PC-3 (cell line): ENCODE results near the gene RRAGC. TPM values are rescaled to one million over a fixed set of nuclear protein-coding genes. Genes with fewer than 3 reads are reported as not detected.

ENCODE experiments used
- ATAC-seq: fragments of 200-7000 bp; cut with Tn5 transposase; 2 replicates; pipeline ENCODE4 v1.9.1; 2020; ENCODE audit warnings: mild to moderate bottlenecking, moderate library complexity
- BruUV-seq: library from RNA; stranded (reverse); fragments of 400-500 nt; replicated peaks from 2 replicates; lab custom pipeline; 2021; lab: Mats Ljungman, UMichigan
- CTCF ChIA-PET: fragments of 300-600 bp; sonication (Branson Sonifier 250); formaldehyde crosslinking; loops from one replicate; lab custom pipeline; 2022; ENCODE audit warnings: antibody characterized with exemption; lab: Charles Lee
- POLR2A ChIA-PET: fragments of 300-600 bp; sonication (Branson Sonifier 250); formaldehyde crosslinking; loops from one replicate; lab custom pipeline; 2022; ENCODE audit warnings: antibody characterized with exemption; ENCODE audit not compliant: unreplicated experiment; lab: Charles Lee
- DNase-seq: peaks from one replicate; pipeline ENCODE4 v3.0.0-alpha.2; 2015
- H2AFZ ChIP-seq: fragments of 300-600 bp; sonication (generic); 2 replicates; pipeline ENCODE4 v1.6.0; 2016; ENCODE audit warnings: antibody characterized with exemption, low read length
- H3F3A ChIP-seq: fragments of 300-600 bp; sonication (generic); one replicate; pipeline ENCODE4 v1.6.0; 2017; ENCODE audit warnings: antibody characterized with exemption, low read length, control low read depth, mild to moderate bottlenecking; ENCODE audit not compliant: unreplicated experiment
- H3K27ac ChIP-seq: fragments of 300-600 bp; sonication (generic); 2 replicates; pipeline ENCODE4 v1.5.1; 2016; ENCODE audit warnings: mild to moderate bottlenecking, low read length
- H3K27me3 ChIP-seq: fragments of 300-600 bp; sonication (generic); 2 replicates; pipeline ENCODE4 v1.6.1; 2016; ENCODE audit warnings: low read length, mixed read lengths
- H3K36me3 ChIP-seq: fragments of 300-600 bp; sonication (generic); 2 replicates; pipeline ENCODE4 v1.6.1; 2016; ENCODE audit warnings: low read depth, mixed run types, low read length, mixed read lengths
- H3K4me1 ChIP-seq: fragments of 300-600 bp; sonication (generic); 2 replicates; pipeline ENCODE4 v1.5.1; 2016; ENCODE audit warnings: low read length; ENCODE audit not compliant: insufficient read depth
- H3K4me2 ChIP-seq: fragments of 300-600 bp; sonication (generic); 2 replicates; pipeline ENCODE4 v1.6.0; 2016; ENCODE audit warnings: low read length
- H3K4me3 ChIP-seq: fragments of 300-600 bp; sonication (generic); 2 replicates; pipeline ENCODE4 v1.5.1; 2016; ENCODE audit warnings: mild to moderate bottlenecking, low read length, mixed read lengths
- H3K79me2 ChIP-seq: fragments of 300-600 bp; sonication (generic); 2 replicates; pipeline ENCODE4 v1.6.1; 2017; ENCODE audit warnings: low read length, mixed read lengths
- H3K9ac ChIP-seq: fragments of 300-600 bp; sonication (generic); 2 replicates; pipeline ENCODE4 v1.6.0; 2016; ENCODE audit warnings: mild to moderate bottlenecking, low read length
- H3K9me2 ChIP-seq: fragments of 300-600 bp; sonication (generic); replicated peaks from 2 replicates; pipeline ENCODE4 v1.6.1; 2016; ENCODE audit warnings: mixed run types, low read length, mixed read lengths
- H3K9me3 ChIP-seq: fragments of 300-600 bp; sonication (generic); 2 replicates; pipeline ENCODE4 v1.6.1; 2016; ENCODE audit warnings: low read length, mixed read lengths
- H4K20me1 ChIP-seq: fragments of 300-600 bp; sonication (generic); 2 replicates; pipeline ENCODE4 v1.6.1; 2016; ENCODE audit warnings: low read length, mixed read lengths
- CTCF ChIP-seq: fragments of 300-600 bp; sonication (generic); conservative IDR thresholded peaks from 2 replicates; pipeline ENCODE4 v1.5.1; 2017; ENCODE audit warnings: antibody characterized with exemption, low read depth, mild to moderate bottlenecking, low read length
- EZH2 ChIP-seq: fragments of 300-600 bp; sonication (generic); IDR thresholded peaks from one replicate; pipeline ENCODE4 v1.6.1; 2017; ENCODE audit warnings: antibody characterized with exemption, mild to moderate bottlenecking, low read length; ENCODE audit not compliant: unreplicated experiment
- EZH2phosphoT487 ChIP-seq: fragments of 300-600 bp; sonication (generic); IDR thresholded peaks from 2 replicates; pipeline ENCODE4 v1.6.1; 2018; ENCODE audit warnings: mild to moderate bottlenecking, antibody characterized with exemption, low read length, borderline replicate concordance
- intact Hi-C: fragments of 100-400 bp; cut with micrococcal nuclease; formaldehyde crosslinking; loops from 2 replicates; pipeline ENCODE4 v1.9.0; 2023
- total RNA-seq: library from RNA; depleted of rRNA; stranded (reverse); fragments of >200 nt; gene quantifications from 2 replicates; pipeline ENCODE4 v1.2.3, GENCODE V29; 2014

The RRAGC gene
- total RNA-seq, 1 experiment from 2014 or later: 7.0 TPM

- peaks cover 57% of the 10 kb centered on the region for H3K27me3 ChIP-seq
- H3K9me2 ChIP-seq: no peaks in the 10 kb centered on the region
- POLR2A ChIA-PET: no interaction called here
- no peaks in the 10 kb centered on the region for H4K20me1 ChIP-seq
- ATAC-seq (no peak), DNase-seq (no peak)
- H3K9ac ChIP-seq: no peak overlapping the region
- H3K27ac ChIP-seq: no peak overlapping the region
- no TSS peak for BruUV-seq
- intact Hi-C loops: no loop called here
- H3K4me3 ChIP-seq: no peak overlapping the region
- CTCF ChIA-PET: no interaction called here
- no peaks in the 10 kb centered on the region for H3K79me2 ChIP-seq
- no peaks in the 10 kb centered on the region for H3K9me3 ChIP-seq
- H3K36me3 ChIP-seq: no peaks in the 10 kb centered on the region
- H3K4me1 ChIP-seq: no peaks in the 10 kb centered on the region
- no peak for TF ChIP-seq EZH2
- TF ChIP-seq CTCF: no peak
- TF ChIP-seq EZH2phosphoT487: no peak
- no peak overlapping the region for H2AFZ ChIP-seq
- no peaks in the 10 kb centered on the region for H3F3A ChIP-seq
- no peak overlapping the region for H3K4me2 ChIP-seq
Measured at GRCh38 chr1:38829368-38829767, 30.2 kb downstream of the RRAGC start.

GRCh38 chr1:38827318-38827717, 32.3 kb downstream of the RRAGC start:
- no peak for ATAC-seq
- H3K27ac ChIP-seq: no peak overlapping the region
- TF ChIP-seq EZH2phosphoT487 (no peak), EZH2 (no peak), CTCF (no peak)
- H3K79me2 ChIP-seq: no peaks in the 10 kb centered on the region
- H3K4me1 ChIP-seq: no peaks in the 10 kb centered on the region
- peaks cover 68% of the 10 kb centered on the region for H3K27me3 ChIP-seq
- POLR2A ChIA-PET: no interaction called here
- H3K9ac ChIP-seq: no peak overlapping the region
- CTCF ChIA-PET: no interaction called here
- BruUV-seq: no TSS peak
- H3K4me2 ChIP-seq: no peak overlapping the region
- DNase-seq: no peak
- H3K9me2 ChIP-seq: no peaks in the 10 kb centered on the region
- H2AFZ ChIP-seq: no peak overlapping the region
- H3K36me3 ChIP-seq: no peaks in the 10 kb centered on the region
- H4K20me1 ChIP-seq: no peaks in the 10 kb centered on the region
- intact Hi-C loops: no loop called here
- no peak overlapping the region for H3K4me3 ChIP-seq
- H3F3A ChIP-seq: no peaks in the 10 kb centered on the region
- H3K9me3 ChIP-seq: no peaks in the 10 kb centered on the region

GRCh38 chr1:38826886-38827285, 32.7 kb downstream of the RRAGC start:
- Histone ChIP-seq H3K4me1 (no peaks in the 10 kb centered on the region), H4K20me1 (no peaks in the 10 kb centered on the region), H3K79me2 (no peaks in the 10 kb centered on the region), H3K36me3 (no peaks in the 10 kb centered on the region), H3K4me3 (no peak overlapping the region), H3K4me2 (no peak overlapping the region), H3K9ac (no peak overlapping the region), H2AFZ (no peak overlapping the region), H3F3A (no peaks in the 10 kb centered on the region), H3K9me3 (no peaks in the 10 kb centered on the region), H3K27me3 (peaks cover 68% of the 10 kb centered on the region), H3K9me2 (no peaks in the 10 kb centered on the region), H3K27ac (no peak overlapping the region)
- DNase-seq: no peak
- no peak for ATAC-seq
- BruUV-seq: no TSS peak
- POLR2A ChIA-PET: no interaction called here
- CTCF ChIA-PET: no interaction called here
- intact Hi-C loops: no loop called here
- TF ChIP-seq CTCF (no peak), EZH2phosphoT487 (no peak), EZH2 (no peak)
